ENCODE data around the gene RPS6KA2. TPM values are rescaled to one million over a fixed set of nuclear protein-coding genes. Genes with fewer than 3 reads are reported as not detected.

Gene RPS6KA2
- total RNA-seq, 1 experiment from 2014 or later = 4.1 TPM

GRCh38 chr6:166623318-166623717, 3.7 kb downstream of the RPS6KA2 start:
- Histone ChIP-seq H3K4me1 (ENCODE audit: control insufficient read depth, insufficient read depth, low read length) (peaks cover 11% of the 10 kb centered on the region), H3K4me3 (ENCODE audit: low read depth in 2 of 2, low read length in 2 of 2) (no peak overlapping the region), H3K27ac (ENCODE audit: low read length) (no peak overlapping the region), H3K36me3 (ENCODE audit: control insufficient read depth, insufficient read depth, low read length) (no peaks in the 10 kb centered on the region), H3K27me3 (ENCODE audit: control insufficient read depth, insufficient read depth, low read length) (peaks cover 30% of the 10 kb centered on the region), H3K9me3 (ENCODE audit: control insufficient read depth, insufficient read depth, low read depth, low read length) (no peaks in the 10 kb centered on the region)
- no TSS peak for BruUV-seq (replicated peaks)
- POLR2A ChIA-PET = no interaction called here
- in situ Hi-C loops (cut with HindIII; ENCODE audit: low pct_unique_long_range_greater_than_20kb, low sequenced_read_pairs) = no loop called here
- no peak for DNase-seq (ENCODE audit: low read depth, low spot score)
- CTCF ChIA-PET = no interaction called here
- no peak for TF ChIP-seq TCF7L2 (IDR thresholded peaks at IDR 0.05; ENCODE audit: low read depth, low read length)
- TF ChIP-seq POLR2AphosphoS5 (IDR thresholded peaks at IDR 0.05; ENCODE audit: low read depth, low read length) = no peak
- no peak for TF ChIP-seq CTCF (IDR thresholded peaks at IDR 0.05)
- no peak for ATAC-seq
- intact Hi-C loops (cut with micrococcal nuclease; ENCODE audit: unreplicated experiment) = loop anchor here (10.0 kb wide), 1 partner anchor 1191 kb away; no protein-coding TSS in a partner anchor

DNA sequence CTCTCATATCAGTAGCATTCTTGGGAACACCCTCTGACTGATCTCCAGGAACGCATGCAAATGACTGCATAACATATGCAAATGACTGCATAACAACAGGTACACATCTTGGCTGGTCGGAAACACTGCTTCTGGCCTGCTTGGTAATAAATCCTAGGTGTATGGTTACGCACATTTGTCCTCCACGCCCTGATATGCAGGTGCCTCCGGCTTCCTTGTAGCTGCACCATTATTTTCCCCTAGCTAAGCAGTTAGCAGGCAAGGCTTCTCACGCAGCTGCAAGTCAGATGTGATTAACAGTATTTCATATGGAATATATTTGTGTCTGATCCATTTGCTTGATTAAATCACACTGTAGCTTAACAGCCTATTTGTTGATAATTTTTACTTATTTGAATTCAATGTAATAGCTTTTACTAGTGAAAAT, 5.9 kb downstream of the RPS6KA2 start:
- no TSS peak for BruUV-seq (replicated peaks)
- no peak for ATAC-seq
- POLR2A ChIA-PET = no interaction called here
- no peak overlapping the region for H3K27ac ChIP-seq (ENCODE audit: low read length)
- in situ Hi-C loops (cut with HindIII; ENCODE audit: low pct_unique_long_range_greater_than_20kb, low sequenced_read_pairs) = no loop called here
- no peaks in the 10 kb centered on the region for H3K9me3 ChIP-seq (ENCODE audit: control insufficient read depth, insufficient read depth, low read depth, low read length)
- no peak for DNase-seq (ENCODE audit: low read depth, low spot score)
- H3K4me3 ChIP-seq (ENCODE audit: low read depth in 2 of 2, low read length in 2 of 2) = no peak overlapping the region
- intact Hi-C loops (cut with micrococcal nuclease; ENCODE audit: unreplicated experiment) = loop anchor here (10.0 kb wide), 1 partner anchor 1194 kb away; no protein-coding TSS in a partner anchor
- TF ChIP-seq, protein P1, sequence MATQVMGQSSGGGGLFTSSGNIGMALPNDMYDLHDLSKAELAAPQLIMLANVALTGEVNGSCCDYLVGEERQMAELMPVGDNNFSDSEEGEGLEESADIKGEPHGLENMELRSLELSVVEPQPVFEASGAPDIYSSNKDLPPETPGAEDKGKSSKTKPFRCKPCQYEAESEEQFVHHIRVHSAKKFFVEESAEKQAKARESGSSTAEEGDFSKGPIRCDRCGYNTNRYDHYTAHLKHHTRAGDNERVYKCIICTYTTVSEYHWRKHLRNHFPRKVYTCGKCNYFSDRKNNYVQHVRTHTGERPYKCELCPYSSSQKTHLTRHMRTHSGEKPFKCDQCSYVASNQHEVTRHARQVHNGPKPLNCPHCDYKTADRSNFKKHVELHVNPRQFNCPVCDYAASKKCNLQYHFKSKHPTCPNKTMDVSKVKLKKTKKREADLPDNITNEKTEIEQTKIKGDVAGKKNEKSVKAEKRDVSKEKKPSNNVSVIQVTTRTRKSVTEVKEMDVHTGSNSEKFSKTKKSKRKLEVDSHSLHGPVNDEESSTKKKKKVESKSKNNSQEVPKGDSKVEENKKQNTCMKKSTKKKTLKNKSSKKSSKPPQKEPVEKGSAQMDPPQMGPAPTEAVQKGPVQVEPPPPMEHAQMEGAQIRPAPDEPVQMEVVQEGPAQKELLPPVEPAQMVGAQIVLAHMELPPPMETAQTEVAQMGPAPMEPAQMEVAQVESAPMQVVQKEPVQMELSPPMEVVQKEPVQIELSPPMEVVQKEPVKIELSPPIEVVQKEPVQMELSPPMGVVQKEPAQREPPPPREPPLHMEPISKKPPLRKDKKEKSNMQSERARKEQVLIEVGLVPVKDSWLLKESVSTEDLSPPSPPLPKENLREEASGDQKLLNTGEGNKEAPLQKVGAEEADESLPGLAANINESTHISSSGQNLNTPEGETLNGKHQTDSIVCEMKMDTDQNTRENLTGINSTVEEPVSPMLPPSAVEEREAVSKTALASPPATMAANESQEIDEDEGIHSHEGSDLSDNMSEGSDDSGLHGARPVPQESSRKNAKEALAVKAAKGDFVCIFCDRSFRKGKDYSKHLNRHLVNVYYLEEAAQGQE (IDR thresholded peaks at IDR 0.05; ENCODE audit: insufficient read depth in 1 of 2, low read depth in 2 of 2, low read length in 1 of 2) = no peak
- no peak for TF ChIP-seq CTCF (IDR thresholded peaks at IDR 0.05)
- TF ChIP-seq SIN3A (IDR thresholded peaks at IDR 0.05; ENCODE audit: borderline replicate concordance, insufficient read depth, low read depth, low read length) = no peak
- no peak for TF ChIP-seq TCF7L2 (IDR thresholded peaks at IDR 0.05; ENCODE audit: low read depth, low read length)
- no peak for TF ChIP-seq POLR2AphosphoS5 (IDR thresholded peaks at IDR 0.05; ENCODE audit: low read depth, low read length)
- peaks cover under 1% of the 10 kb centered on the region; the same call in 1 of the 2 replicates for H3K4me1 ChIP-seq (ENCODE audit: control insufficient read depth, insufficient read depth, low read length)
- CTCF ChIA-PET = no interaction called here
- H3K27me3 ChIP-seq (ENCODE audit: control insufficient read depth, insufficient read depth, low read length) = peaks cover 24% of the 10 kb centered on the region
- H3K36me3 ChIP-seq (ENCODE audit: control insufficient read depth, insufficient read depth, low read length) = no peaks in the 10 kb centered on the region

Data from Panc1 (cell line).